Muscle of leg (tissue), 11 donors: ENCODE measurements around the gene CIT. TPM values are rescaled to one million over a fixed set of nuclear protein-coding genes. Genes with fewer than 3 reads are reported as not detected.

Experiments
- DNase-seq: peaks from one replicate; pipeline ENCODE4 v3.0.0; 2013
- H3K27ac ChIP-seq: one replicate; pipeline ENCODE4 v1.5.1; 2013; ENCODE audit warnings: mild to moderate bottlenecking, low read length, control low read depth
- H3K27me3 ChIP-seq: one replicate; pipeline ENCODE4 v1.6.1; 2013; ENCODE audit warnings: low read length; ENCODE audit not compliant: control insufficient read depth, insufficient read depth
- H3K36me3 ChIP-seq: one replicate; pipeline ENCODE4 v1.6.1; 2013; ENCODE audit warnings: low read length; ENCODE audit not compliant: control insufficient read depth, insufficient read depth
- H3K4me1 ChIP-seq: one replicate; pipeline ENCODE4 v1.6.1; 2013; ENCODE audit warnings: low read length; ENCODE audit not compliant: control insufficient read depth, insufficient read depth
- H3K4me3 ChIP-seq: one replicate; pipeline ENCODE4 v1.5.1; 2013; ENCODE audit warnings: low read length, control low read depth
- H3K9me3 ChIP-seq: replicated peaks from 2 replicates; pipeline ENCODE4 v1.6.1; 2013; ENCODE audit warnings: low read depth, low read length; ENCODE audit not compliant: control insufficient read depth
- WGBS: methylation state at CpG from one replicate; pipeline ENCODE4 v1.1.5; 2013; ENCODE audit warnings: missing lambda C conversion rate; ENCODE audit not compliant: insufficient coverage; 5-methylcytosine and 5-hydroxymethylcytosine counted together
- polyA plus RNA-seq, 8 donors: library from polyadenylated mRNA; unstranded; fragments of 120-200 nt; gene quantifications; one replicate each; pipeline versions ENCODE4 v1.2.1 to v1.2.3, GENCODE V29; 2013; ENCODE audit warnings: inconsistent platforms in 1 of 8, low replicate concordance in 1 of 8; ENCODE audit not compliant: insufficient read length in 8 of 8, insufficient read depth in 1 of 8
- total RNA-seq: library from RNA; stranded (reverse); fragments of 120-200 nt; gene quantifications from one replicate; pipeline ENCODE4 v1.2.4, GENCODE V29; 2013

The CIT gene
- total and polyA plus RNA-seq, 9 donors: 5.8 to 12.3 (median 9.2) TPM

GRCh38 chr12:119693511-119693910 is 183.6 kb downstream of the CIT start:
- Histone ChIP-seq H3K36me3 (peaks cover 12% of the 10 kb centered on the region), H3K9me3 (no peaks in the 10 kb centered on the region), H3K27me3 (no peaks in the 10 kb centered on the region), H3K27ac (peak overlapping the region; percentile 43), H3K4me3 (no peak overlapping the region), H3K4me1 (peaks cover 21% of the 10 kb centered on the region)
- DNase-seq: no peak
- WGBS: no CpG with 5 or more reads among the region's 1 CpG

GRCh38 chr12:119692997-119693396 is 184.1 kb downstream of the CIT start:
- 19% methylated on average over 5 of the region's 6 CpGs for WGBS
- Histone ChIP-seq H3K9me3 (no peaks in the 10 kb centered on the region), H3K4me1 (peaks cover 24% of the 10 kb centered on the region), H3K36me3 (peaks cover 11% of the 10 kb centered on the region), H3K27me3 (no peaks in the 10 kb centered on the region), H3K27ac (peak overlapping the region; percentile 43), H3K4me3 (no peak overlapping the region)
- peak; percentile 66 for DNase-seq

GRCh38 chr12:119692410-119692809 is 184.7 kb downstream of the CIT start:
- H3K27ac ChIP-seq: peak overlapping the region; percentile 43
- H3K27me3 ChIP-seq: no peaks in the 10 kb centered on the region
- no peak overlapping the region for H3K4me3 ChIP-seq
- no peaks in the 10 kb centered on the region for H3K9me3 ChIP-seq
- peaks cover 27% of the 10 kb centered on the region for H3K4me1 ChIP-seq
- DNase-seq: peak; percentile 75
- peaks cover 7% of the 10 kb centered on the region for H3K36me3 ChIP-seq
- WGBS: 100% methylated on average over 1 of the region's 5 CpGs

- peaks cover 38% of the 10 kb centered on the region for H3K4me1 ChIP-seq
- H3K9me3 ChIP-seq: no peaks in the 10 kb centered on the region
- no peak for DNase-seq
- H3K4me3 ChIP-seq: no peak overlapping the region
- 82% methylated on average over 5 of the region's 6 CpGs for WGBS
- H3K27me3 ChIP-seq: no peaks in the 10 kb centered on the region
- peaks cover 4% of the 10 kb centered on the region for H3K36me3 ChIP-seq
- H3K27ac ChIP-seq: no peak overlapping the region
Measured at GRCh38 chr12:119691202-119691810, 185.8 kb downstream of the CIT start.

DNA sequence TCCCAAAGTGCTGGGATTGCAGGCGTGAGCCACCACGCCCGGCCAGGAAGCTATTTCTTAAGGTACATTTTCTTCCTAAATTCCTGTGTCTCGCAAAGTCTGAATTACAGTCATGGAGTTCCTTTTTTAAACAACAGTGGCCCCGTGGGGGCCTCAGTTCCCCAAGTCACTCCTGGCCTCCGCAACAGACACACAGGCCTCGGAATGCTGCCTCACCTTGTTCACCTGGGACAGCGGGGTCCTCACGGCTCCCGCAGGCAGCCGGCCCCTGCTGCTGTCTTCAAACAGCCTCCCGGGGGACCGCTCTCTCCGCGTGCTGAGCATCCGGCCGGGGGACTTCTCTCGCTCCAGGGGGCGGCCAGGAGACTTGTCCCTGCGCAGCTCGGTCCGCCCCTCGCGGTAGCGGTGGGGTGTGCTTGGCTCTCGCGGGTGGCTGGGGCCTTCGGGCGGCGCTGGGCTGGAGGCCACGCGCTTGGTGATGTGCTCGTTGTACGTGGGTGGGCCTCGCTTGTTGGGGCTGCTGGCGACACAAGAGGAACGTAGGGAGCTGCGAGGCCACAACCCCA is 187.1 kb downstream of the CIT start:
- Histone ChIP-seq H3K27me3 (no peaks in the 10 kb centered on the region), H3K4me1 (peaks cover 44% of the 10 kb centered on the region), H3K4me3 (no peak overlapping the region), H3K9me3 (no peaks in the 10 kb centered on the region), H3K27ac (no peak overlapping the region), H3K36me3 (peaks cover 4% of the 10 kb centered on the region)
- 96% methylated on average over 35 of the region's 38 CpGs for WGBS
- no peak for DNase-seq

DNA sequence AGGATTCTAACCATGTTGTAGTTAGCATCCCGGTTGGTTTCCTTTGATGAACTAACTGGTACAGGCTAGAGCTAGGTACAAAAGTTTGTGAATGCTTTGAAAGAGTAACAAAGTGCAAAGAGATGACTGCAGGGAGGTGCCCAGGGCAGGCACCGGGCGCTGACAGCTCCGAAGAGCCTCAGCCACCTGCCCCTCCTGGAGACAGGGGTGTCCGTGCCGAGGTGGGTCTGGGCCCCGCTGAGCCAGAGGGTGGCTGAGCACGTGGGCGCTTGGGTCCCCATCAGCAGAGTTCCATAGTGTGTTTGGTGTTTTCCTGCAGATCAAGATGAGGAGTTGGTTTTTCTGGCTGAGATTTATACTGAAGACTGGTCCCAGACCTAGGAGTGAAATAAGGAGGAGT is 189.2 kb downstream of the CIT start:
- no peak overlapping the region for H3K4me3 ChIP-seq
- H3K4me1 ChIP-seq: peaks cover 45% of the 10 kb centered on the region
- DNase-seq: no peak
- H3K9me3 ChIP-seq: no peaks in the 10 kb centered on the region
- H3K36me3 ChIP-seq: peaks cover 4% of the 10 kb centered on the region
- 87% methylated on average over 8 of the region's 9 CpGs for WGBS
- H3K27me3 ChIP-seq: no peaks in the 10 kb centered on the region
- H3K27ac ChIP-seq: peak overlapping the region; percentile 63

DNA sequence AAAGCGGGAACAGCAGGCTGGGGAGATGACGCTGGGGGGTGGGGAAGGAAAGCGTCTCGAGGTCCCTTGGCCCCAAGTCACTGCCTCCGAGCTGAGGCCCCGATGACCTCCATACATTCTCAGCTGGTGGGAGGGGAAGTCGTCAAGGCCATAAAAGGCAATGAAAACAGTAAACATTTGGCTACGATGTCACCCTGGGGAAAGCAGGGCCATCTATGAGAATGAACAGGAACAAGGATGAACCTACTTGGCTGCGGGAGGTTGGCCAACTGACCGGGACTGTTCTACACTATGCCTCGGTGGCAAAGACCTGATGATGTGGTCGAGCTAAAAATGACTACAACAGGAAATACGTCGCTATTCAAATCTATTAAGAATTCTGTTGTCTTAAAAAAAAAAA is 189.7 kb downstream of the CIT start:
- WGBS: 39% methylated on average over 9 of the region's 14 CpGs
- DNase-seq: peak; percentile 84
- H3K4me3 ChIP-seq: no peak overlapping the region
- H3K9me3 ChIP-seq: no peaks in the 10 kb centered on the region
- H3K27ac ChIP-seq: peak overlapping the region; percentile 52
- peaks cover 4% of the 10 kb centered on the region for H3K36me3 ChIP-seq
- peaks cover 44% of the 10 kb centered on the region for H3K4me1 ChIP-seq
- no peaks in the 10 kb centered on the region for H3K27me3 ChIP-seq

GRCh38 chr12:119686776-119687175 is 190.3 kb downstream of the CIT start:
- Histone ChIP-seq H3K27ac (peak overlapping the region; percentile 52), H3K4me1 (peaks cover 42% of the 10 kb centered on the region)

DNA sequence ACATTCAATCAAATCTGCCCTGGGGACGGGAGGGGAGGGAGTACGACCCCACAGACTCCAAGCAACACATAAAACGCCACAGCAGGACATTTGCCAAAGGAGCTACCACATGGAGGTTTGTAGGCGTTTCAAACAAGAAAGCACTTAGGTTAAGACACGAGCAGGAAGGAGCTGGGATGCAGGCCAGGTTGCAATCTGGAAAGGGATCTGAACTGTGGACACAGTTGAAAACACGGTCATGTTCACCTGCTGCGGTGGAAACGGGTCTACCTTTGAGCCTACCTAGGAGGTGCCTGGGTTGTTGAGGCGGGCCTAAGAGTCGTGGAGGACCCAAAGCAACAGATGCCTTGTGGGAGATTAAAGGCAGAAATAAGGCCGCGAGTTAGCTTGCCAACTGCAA is 190.8 kb downstream of the CIT start:
- no peak overlapping the region for H3K4me3 ChIP-seq
- peaks cover 13% of the 10 kb centered on the region for H3K36me3 ChIP-seq
- 60% methylated on average over 10 of the region's 12 CpGs for WGBS
- no peak for DNase-seq
- peaks cover 40% of the 10 kb centered on the region for H3K4me1 ChIP-seq
- peak overlapping the region; percentile 43 for H3K27ac ChIP-seq
- no peaks in the 10 kb centered on the region for H3K27me3 ChIP-seq
- no peaks in the 10 kb centered on the region for H3K9me3 ChIP-seq

More at GRCh38 chr12:119686776-119687175, 190.3 kb downstream of the CIT start:
- H3K4me3 ChIP-seq: no peak overlapping the region
- WGBS: 64% methylated on average over 12 of the region's 13 CpGs
- no peaks in the 10 kb centered on the region for H3K27me3 ChIP-seq
- no peak for DNase-seq
- no peaks in the 10 kb centered on the region for H3K9me3 ChIP-seq
- H3K36me3 ChIP-seq: peaks cover 8% of the 10 kb centered on the region

- 53% methylated on average over 4 of the region's 4 CpGs for WGBS
- H3K36me3 ChIP-seq: peaks cover 22% of the 10 kb centered on the region
- H3K9me3 ChIP-seq: no peaks in the 10 kb centered on the region
- peak overlapping the region; percentile 43 for H3K27ac ChIP-seq
- no peak for DNase-seq
- H3K4me1 ChIP-seq: peaks cover 37% of the 10 kb centered on the region
- H3K4me3 ChIP-seq: no peak overlapping the region
- no peaks in the 10 kb centered on the region for H3K27me3 ChIP-seq
Measured at GRCh38 chr12:119685375-119685774, 191.7 kb downstream of the CIT start.
